Measurements from ENCODE around the gene STAT1.

DNA sequence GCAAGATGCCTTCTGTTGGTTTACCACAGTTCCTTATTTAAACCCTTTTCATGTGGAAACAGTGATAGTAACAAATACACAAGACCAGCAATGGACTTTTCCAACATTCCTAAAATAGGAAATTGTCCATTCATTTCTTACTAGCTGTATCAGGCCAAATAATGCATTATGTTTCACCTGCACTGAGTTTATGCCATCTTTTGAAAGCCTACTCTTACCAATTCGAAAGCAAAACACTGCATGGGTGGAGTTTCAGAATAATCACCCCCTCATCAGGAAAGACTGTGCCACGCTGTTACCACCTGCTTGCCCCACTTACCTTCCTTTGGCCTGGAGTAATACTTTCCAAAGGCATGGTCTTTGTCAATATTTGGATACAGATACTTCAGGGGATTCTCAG, 37.5 kb downstream of the STAT1 start:
- TF ChIP-seq, protein P1, sequence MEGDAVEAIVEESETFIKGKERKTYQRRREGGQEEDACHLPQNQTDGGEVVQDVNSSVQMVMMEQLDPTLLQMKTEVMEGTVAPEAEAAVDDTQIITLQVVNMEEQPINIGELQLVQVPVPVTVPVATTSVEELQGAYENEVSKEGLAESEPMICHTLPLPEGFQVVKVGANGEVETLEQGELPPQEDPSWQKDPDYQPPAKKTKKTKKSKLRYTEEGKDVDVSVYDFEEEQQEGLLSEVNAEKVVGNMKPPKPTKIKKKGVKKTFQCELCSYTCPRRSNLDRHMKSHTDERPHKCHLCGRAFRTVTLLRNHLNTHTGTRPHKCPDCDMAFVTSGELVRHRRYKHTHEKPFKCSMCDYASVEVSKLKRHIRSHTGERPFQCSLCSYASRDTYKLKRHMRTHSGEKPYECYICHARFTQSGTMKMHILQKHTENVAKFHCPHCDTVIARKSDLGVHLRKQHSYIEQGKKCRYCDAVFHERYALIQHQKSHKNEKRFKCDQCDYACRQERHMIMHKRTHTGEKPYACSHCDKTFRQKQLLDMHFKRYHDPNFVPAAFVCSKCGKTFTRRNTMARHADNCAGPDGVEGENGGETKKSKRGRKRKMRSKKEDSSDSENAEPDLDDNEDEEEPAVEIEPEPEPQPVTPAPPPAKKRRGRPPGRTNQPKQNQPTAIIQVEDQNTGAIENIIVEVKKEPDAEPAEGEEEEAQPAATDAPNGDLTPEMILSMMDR (IDR thresholded peaks at IDR 0.05; ENCODE audit: low read depth, low read length) = no peak
- no peak for TF ChIP-seq EZH2phosphoT487 (IDR thresholded peaks at IDR 0.05; ENCODE audit: low read depth)
